ENCODE results near the gene RTN1.

GRCh38 chr14:59828276-59828675 is 42.3 kb downstream of the RTN1 start:
- TF ChIP-seq POLR2A (IDR thresholded peaks at IDR 0.05; ENCODE audit: control extremely low read depth in 1 of 2, low read depth in 2 of 2, low read length in 2 of 2) (no peak), PHF8 (conservative IDR thresholded peaks at IDR 0.05; ENCODE audit: low read depth, low read length) (no peak), TAF1 (IDR thresholded peaks at IDR 0.05; ENCODE audit: low read depth, low read length) (no peak), CTCF (IDR thresholded peaks at IDR 0.05; ENCODE audit: control extremely low read depth in 1 of 3, insufficient read depth in 1 of 3, low read depth in 1 of 3, low read length in 3 of 3) (no peak), BACH1 (IDR thresholded peaks at IDR 0.05; ENCODE audit: low read length) (no peak), CREB1 (IDR thresholded peaks at IDR 0.05) (no peak), RAD21 (IDR thresholded peaks at IDR 0.05 in 1 of 2, conservative IDR thresholded peaks at IDR 0.05 in 1 of 2; ENCODE audit: low read depth in 2 of 2, low read length in 2 of 2) (no peak), MAX (IDR thresholded peaks at IDR 0.05) (no peak), JUND (IDR thresholded peaks at IDR 0.05; ENCODE audit: low read length) (no peak), EZH2 (IDR thresholded peaks at IDR 0.05; ENCODE audit: low read depth, low read length, severe bottlenecking) (no peak), POLR2AphosphoS5 (IDR thresholded peaks at IDR 0.05; ENCODE audit: low read depth, low read length) (no peak)

Measured in H1 (cell line).